ENCODE measurements around the gene ACSS2. TPM values are rescaled to one million over a fixed set of nuclear protein-coding genes. Genes with fewer than 3 reads are reported as not detected.

ACSS2 gene
- total RNA-seq, 1 donor from 2014 or later: 137 TPM

GRCh38 chr20:34956751-34957472, 80.5 kb downstream of the ACSS2 start:
- DNase-seq (no peak), ATAC-seq (ENCODE audit: poor library complexity) (no peak)
- intact Hi-C loops (cut with DNase I): loop anchor here (2.0 kb wide), 1 partner anchor 82 kb away; no protein-coding TSS in a partner anchor

DNA sequence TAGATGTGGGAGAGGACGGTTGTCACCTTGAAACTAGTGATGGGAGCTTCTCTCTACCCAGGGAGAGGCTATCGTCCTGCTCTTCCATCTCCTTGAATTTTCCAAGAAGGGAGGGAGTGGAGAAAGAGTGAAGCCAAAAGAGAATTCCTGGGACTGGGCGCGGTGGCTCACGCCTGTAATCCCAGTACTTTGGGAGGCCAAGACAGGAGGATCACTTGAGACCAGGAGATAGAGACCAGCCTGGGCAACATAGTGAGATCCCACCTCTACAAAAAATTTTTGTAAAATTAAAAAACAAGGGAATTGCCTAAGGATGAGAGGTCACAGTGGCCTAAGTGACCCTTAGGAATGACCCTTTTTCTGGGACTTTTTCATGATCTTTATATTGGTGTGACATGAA, 88.1 kb downstream of the ACSS2 start:
- DNase-seq (no peak), ATAC-seq (ENCODE audit: poor library complexity) (no peak)
- intact Hi-C loops (cut with DNase I): no loop called here

DNA sequence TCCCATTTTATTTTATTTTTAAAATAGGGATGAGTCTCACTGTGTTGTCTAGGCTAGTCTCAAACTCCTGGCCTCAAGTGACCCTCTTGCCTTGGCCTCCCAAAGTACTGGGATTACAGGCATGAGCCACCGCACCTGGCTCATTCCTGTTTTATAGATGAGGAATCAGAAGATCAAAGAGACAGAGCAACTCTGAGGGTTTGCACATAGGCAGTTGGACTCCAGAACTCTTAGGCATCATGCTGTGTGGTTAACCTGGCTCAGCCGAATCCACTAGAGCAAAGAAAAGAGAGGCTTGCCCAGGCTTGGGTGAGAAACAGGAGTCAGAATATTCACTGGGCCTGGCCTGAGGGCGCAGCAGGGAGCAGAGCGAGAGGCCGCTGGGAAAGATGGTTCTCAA, 88.6 kb downstream of the ACSS2 start:
- ATAC-seq (ENCODE audit: poor library complexity) (no peak), DNase-seq (no peak)
- intact Hi-C loops (cut with DNase I): no loop called here

GRCh38 chr20:34967421-34967820, 91.0 kb downstream of the ACSS2 start:
- ATAC-seq (ENCODE audit: poor library complexity) (no peak), DNase-seq (no peak)
- intact Hi-C loops (cut with DNase I): no loop called here

DNA sequence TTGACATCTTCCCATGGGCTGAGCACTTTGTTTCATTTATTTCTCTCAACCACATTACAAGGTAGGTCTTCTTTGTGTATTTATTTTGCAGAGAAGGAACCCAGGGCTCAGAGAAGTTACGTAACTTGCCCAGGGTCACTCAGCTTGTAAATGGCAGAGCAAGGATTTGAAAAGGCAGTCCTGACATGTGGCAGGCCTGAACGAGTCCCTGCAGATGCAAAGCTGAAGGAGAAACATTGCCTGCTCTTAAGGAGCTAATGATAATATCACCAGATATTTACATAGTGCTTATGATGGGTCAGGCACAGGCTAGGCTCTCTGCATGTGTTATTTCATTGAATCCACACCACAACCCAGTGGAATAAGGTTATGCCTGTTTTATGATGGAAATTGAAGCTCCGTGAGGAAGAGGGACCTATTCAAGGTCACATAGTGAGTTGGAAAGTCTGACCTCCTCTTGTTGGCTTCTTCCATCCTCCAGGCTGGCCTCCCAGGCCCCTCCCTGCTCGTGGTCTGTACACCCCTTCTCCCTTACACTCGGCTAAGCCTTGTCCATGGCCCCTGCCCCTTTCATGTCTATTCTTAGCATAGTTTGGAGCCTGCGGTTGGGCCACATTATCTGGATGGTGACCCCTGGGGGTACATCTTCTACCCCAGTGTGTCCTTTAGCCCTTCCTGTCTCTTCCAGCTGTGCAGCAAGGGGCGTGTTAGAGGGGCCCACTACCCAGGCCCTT, 91.8 kb downstream of the ACSS2 start:
- peak; percentile 14 for ATAC-seq (ENCODE audit: poor library complexity)
- intact Hi-C loops (cut with DNase I): no loop called here
- DNase-seq: no peak

DNA sequence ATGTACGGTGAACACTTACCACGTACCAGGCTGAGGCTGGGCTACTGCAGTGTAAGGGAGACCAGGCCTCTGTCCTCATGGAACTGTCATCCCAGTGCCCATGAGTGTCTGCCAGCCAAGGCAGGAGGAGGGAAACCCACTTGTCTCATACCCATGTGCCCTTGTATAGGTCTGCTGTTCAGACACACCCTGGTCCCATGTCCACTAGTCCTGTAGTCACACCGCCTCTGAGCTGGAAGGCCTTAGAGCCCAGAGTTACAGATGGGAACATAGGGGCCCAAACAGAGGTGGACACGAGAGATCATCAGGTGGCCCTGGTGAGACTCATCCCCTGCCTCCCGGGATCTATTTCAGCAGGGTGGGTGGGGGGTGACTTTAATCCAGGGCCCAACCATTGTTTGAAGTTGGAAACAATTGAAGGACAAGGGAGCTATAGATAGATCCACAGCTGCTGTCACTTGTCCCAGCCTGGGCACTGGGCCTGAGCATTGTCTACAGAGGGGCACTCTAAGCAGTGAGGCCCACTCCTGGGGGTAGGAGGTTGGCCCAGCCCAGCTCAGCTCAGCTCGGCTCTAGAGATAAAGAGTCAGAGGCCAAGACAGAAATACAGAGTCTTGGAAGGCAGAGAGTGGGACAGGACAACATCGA, 93.9 kb downstream of the ACSS2 start:
- ATAC-seq (ENCODE audit: poor library complexity) (no peak), DNase-seq (no peak)
- intact Hi-C loops (cut with DNase I): no loop called here

DNA sequence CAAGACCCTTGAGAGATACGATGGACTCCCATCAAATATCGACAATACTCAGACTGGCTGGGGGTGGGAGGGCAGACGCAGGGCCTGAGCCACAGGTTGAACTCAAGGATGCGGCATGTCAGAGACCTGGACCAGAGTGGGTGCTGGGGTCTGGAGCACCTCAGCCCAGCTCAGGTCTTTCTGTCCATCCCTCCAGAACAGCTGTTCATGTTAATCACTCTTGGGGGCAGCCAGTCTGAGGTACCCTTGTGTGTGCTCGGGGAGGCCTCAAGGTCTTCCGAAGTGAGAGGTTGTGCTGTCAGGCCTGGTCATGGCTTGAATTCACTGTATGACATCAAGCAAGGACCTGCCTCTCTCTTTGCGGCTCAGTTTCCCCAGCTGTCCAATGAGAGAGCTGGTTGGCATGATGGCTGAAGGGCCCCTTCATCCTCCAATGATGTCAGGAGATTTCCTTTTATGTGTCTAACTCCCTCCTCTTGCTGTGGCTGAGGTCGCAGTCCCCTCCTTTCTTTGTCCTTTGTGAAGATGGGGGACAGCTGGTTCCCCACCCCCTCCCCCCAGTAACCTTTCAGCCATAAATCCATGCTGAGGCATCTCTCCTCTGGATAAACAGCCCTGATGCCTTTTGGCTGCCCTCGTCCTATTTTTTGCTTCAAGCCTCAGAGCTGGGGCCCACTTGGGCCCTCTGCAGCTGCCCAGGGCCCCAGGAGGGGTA, 94.6 kb downstream of the ACSS2 start:
- intact Hi-C loops (cut with DNase I): no loop called here
- no peak for DNase-seq
- no peak for ATAC-seq (ENCODE audit: poor library complexity)

DNA sequence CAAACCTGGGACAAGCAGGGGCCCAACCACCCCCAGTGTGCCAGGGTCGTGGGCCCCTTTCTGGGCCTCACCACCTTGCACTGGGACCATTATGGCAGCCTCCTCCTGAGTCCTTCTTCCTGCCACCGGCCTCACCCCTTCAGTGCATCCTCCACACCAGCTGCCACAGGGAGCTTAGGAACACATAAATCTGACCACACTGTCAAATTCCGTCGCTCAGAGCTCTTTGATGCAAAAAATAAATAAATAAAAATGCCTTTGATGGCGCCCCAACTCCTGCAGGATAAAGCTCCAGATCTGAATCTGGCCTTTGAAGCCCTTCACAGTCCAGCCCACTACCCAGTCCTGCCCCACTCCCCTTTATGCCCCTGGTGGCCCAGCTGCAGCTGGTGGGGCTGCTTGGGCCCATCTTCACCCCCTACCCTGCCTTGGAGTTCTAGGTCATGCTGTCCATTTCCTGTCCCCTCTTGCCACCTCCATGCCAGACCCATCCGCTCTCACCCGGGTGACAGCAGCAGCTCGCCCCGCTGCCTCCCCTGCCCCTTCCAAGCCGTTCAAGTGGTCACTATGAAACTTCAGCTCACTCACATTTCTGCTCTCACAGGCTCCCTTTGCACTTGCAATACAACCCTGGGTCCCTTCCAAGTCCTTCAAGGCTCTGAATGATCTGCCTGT, 95.3 kb downstream of the ACSS2 start:
- intact Hi-C loops (cut with DNase I): no loop called here
- no peak for DNase-seq
- no peak for ATAC-seq (ENCODE audit: poor library complexity)

DNA sequence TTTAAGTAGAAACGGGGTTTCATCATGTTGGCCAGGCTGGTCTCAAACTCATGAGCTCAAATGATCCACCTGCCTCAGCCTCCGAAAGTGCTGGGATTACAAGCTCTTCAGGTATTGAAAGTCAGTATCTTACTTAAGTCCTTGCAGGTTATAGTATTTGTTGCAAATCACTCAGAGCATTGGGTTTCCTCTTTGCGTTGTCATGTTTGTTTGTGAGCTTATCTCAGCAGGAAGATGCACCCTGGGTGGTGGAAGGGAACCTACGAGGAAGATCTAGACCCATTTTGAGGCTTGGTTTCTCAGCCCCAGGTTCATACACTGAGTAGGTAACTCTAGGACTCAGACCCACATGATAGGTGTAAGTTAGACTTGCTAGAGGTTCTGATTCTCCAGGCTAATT, 97.8 kb downstream of the ACSS2 start:
- DNase-seq: no peak
- intact Hi-C loops (cut with DNase I): no loop called here
- no peak for ATAC-seq (ENCODE audit: poor library complexity)

- ATAC-seq (ENCODE audit: poor library complexity) (no peak), DNase-seq (no peak)
- intact Hi-C loops (cut with DNase I): no loop called here
Observed at GRCh38 chr20:34976286-34976685, 99.9 kb downstream of the ACSS2 start.

Other genes starting within 250 kb of the ACSS2 start
- 10.9 TPM for gene PIGU, start 199.5 kb upstream of the ACSS2 start, total RNA-seq
- 108 TPM for gene TP53INP2, start 172.3 kb upstream of the ACSS2 start, total RNA-seq
- 13.4 TPM for gene NCOA6, start 51.0 kb upstream of the ACSS2 start, total RNA-seq
- 21.0 TPM for gene GGT7, start 3.8 kb upstream of the ACSS2 start, total RNA-seq
- 15.7 TPM for gene GSS, start 79.2 kb downstream of the ACSS2 start, total RNA-seq
- gene MYH7B, start 79.3 kb downstream of the ACSS2 start, total RNA-seq: 222 TPM
- 33.8 TPM for gene TRPC4AP, start 216.2 kb downstream of the ACSS2 start, total RNA-seq